Thyroid gland (tissue), 4 donors: Measurements from ENCODE around the gene ARID2. TPM values are rescaled to one million over a fixed set of nuclear protein-coding genes. Genes with fewer than 3 reads are reported as not detected.

Experiments
- DNase-seq, 2 donors: peaks; one replicate each; pipeline ENCODE4 v3.0.0-alpha.2; 2019
- H3K27ac ChIP-seq, 3 donors: fragments of 200-600 bp; sonication (generic); 1 replicate in 2 of 3; 2 replicates in 1 of 3; pipeline ENCODE4 v1.5.1; 2016 to 2019; ENCODE audit warnings: mild to moderate bottlenecking in 1 of 3, moderate library complexity in 1 of 3
- H3K27me3 ChIP-seq: fragments of 200-600 bp; sonication (generic); one replicate; pipeline ENCODE4 v1.5.1; 2019
- H3K36me3 ChIP-seq, 2 donors: fragments of 200-600 bp; sonication (generic); one replicate each; pipeline ENCODE4 v1.5.1; 2016 to 2019
- H3K4me1 ChIP-seq, 2 donors: fragments of 200-600 bp; sonication (generic); one replicate each; pipeline ENCODE4 v1.5.1; 2017 to 2019
- H3K4me3 ChIP-seq, 3 donors: fragments of 200-600 bp; sonication (generic); replicated peaks in 1 of 3; 1 replicate in 2 of 3; 2 replicates in 1 of 3; pipeline ENCODE4 v1.5.1; 2016; ENCODE audit warnings: mild to moderate bottlenecking in 1 of 3
- H3K9me3 ChIP-seq: fragments of 200-600 bp; sonication (generic); one replicate; pipeline ENCODE4 v1.5.1; 2017
- CTCF ChIP-seq, 6 experiments: fragments of 200-600 bp in 3 of 6; fragments of 450-650 bp in 3 of 6; sonication (generic) in 3 of 6; IDR thresholded peaks; one replicate each; pipeline ENCODE4 v1.5.1; 2016 to 2019; ENCODE audit warnings: antibody characterized with exemption in 6 of 6, mild to moderate bottlenecking in 2 of 6, inconsistent platforms in 1 of 6, moderate library complexity in 1 of 6
- POLR2A ChIP-seq, 2 donors: fragments of 450-650 bp; IDR thresholded peaks; one replicate each; pipeline ENCODE4 v1.6.1; 2017; ENCODE audit warnings: antibody characterized with exemption in 2 of 2, mild to moderate bottlenecking in 2 of 2, moderate library complexity in 1 of 2
- WGBS, 2 donors: methylation state at CpG; one replicate each; pipeline ENCODE4 v1.1.5; 2017; 5-methylcytosine and 5-hydroxymethylcytosine counted together
- intact Hi-C: fragments of 100-400 bp; cut with DNase I; formaldehyde crosslinking; loops from one replicate; pipeline ENCODE4 v1.15.1; 2023
- total RNA-seq, 4 donors: library from RNA; depleted of rRNA; stranded (reverse); fragments of >200 nt; gene quantifications; one replicate each; pipeline ENCODE4 v1.2.3, GENCODE V29; 2016

Gene ARID2
- total RNA-seq, 4 donors from 2014 or later: 44.7 to 69.2 (median 50.6) TPM

- TF ChIP-seq POLR2A (IDR thresholded peaks at IDR 0.05): no peak
- TF ChIP-seq CTCF (IDR thresholded peaks at IDR 0.05): no peak
- no peaks in the 10 kb centered on the region for H3K4me1 ChIP-seq
- no peaks in the 10 kb centered on the region for H3K9me3 ChIP-seq
- no peak overlapping the region for H3K4me3 ChIP-seq
- DNase-seq: no peak
- no peaks in the 10 kb centered on the region for H3K36me3 ChIP-seq
- intact Hi-C loops: no loop called here
- H3K27me3 ChIP-seq: no peaks in the 10 kb centered on the region
- H3K27ac ChIP-seq: no peak overlapping the region
Observed at GRCh38 chr12:45781080-45781479, 51.6 kb downstream of the ARID2 start.

GRCh38 chr12:45785315-45785714 lies 55.8 kb downstream of the ARID2 start:
- Histone ChIP-seq H3K36me3 (no peaks in the 10 kb centered on the region), H3K4me1 (no peaks in the 10 kb centered on the region), H3K27ac (no peak overlapping the region), H3K27me3 (no peaks in the 10 kb centered on the region), H3K9me3 (no peaks in the 10 kb centered on the region), H3K4me3 (no peak overlapping the region)
- intact Hi-C loops: no loop called here
- TF ChIP-seq CTCF (IDR thresholded peaks at IDR 0.05) (no peak), POLR2A (IDR thresholded peaks at IDR 0.05) (no peak)
- no peak for DNase-seq
- 96% methylated on average over 4 of the region's 4 CpGs for WGBS, 2 donors

GRCh38 chr12:45789025-45789424 lies 59.5 kb downstream of the ARID2 start:
- Histone ChIP-seq H3K4me1 (no peaks in the 10 kb centered on the region), H3K9me3 (no peaks in the 10 kb centered on the region), H3K27ac (no peak overlapping the region), H3K36me3 (no peaks in the 10 kb centered on the region), H3K27me3 (no peaks in the 10 kb centered on the region), H3K4me3 (no peak overlapping the region)
- TF ChIP-seq POLR2A (IDR thresholded peaks at IDR 0.05) (no peak), CTCF (IDR thresholded peaks at IDR 0.05) (no peak)
- intact Hi-C loops: no loop called here
- no peak for DNase-seq

- no peaks in the 10 kb centered on the region for H3K27me3 ChIP-seq
- TF ChIP-seq POLR2A (IDR thresholded peaks at IDR 0.05) (no peak), CTCF (IDR thresholded peaks at IDR 0.05) (no peak)
- no peaks in the 10 kb centered on the region for H3K9me3 ChIP-seq
- no peak overlapping the region for H3K4me3 ChIP-seq
- 93 to 97% methylated on average over 5 of the region's 5 CpGs for WGBS, 2 donors
- no peak for DNase-seq
- intact Hi-C loops: no loop called here
- no peaks in the 10 kb centered on the region for H3K36me3 ChIP-seq
- H3K27ac ChIP-seq: no peak overlapping the region
- H3K4me1 ChIP-seq: no peaks in the 10 kb centered on the region
Observed at GRCh38 chr12:45794422-45794821, 64.9 kb downstream of the ARID2 start.

GRCh38 chr12:45801625-45802024 lies 72.1 kb downstream of the ARID2 start:
- no peaks in the 10 kb centered on the region for H3K27me3 ChIP-seq
- no peaks in the 10 kb centered on the region for H3K4me1 ChIP-seq
- no peak overlapping the region for H3K4me3 ChIP-seq
- DNase-seq: no peak
- H3K9me3 ChIP-seq: no peaks in the 10 kb centered on the region
- no peaks in the 10 kb centered on the region for H3K36me3 ChIP-seq
- TF ChIP-seq CTCF (IDR thresholded peaks at IDR 0.05) (no peak), POLR2A (IDR thresholded peaks at IDR 0.05) (no peak)
- no peak overlapping the region for H3K27ac ChIP-seq
- intact Hi-C loops: no loop called here
- 96 to 97% methylated on average over 2 of the region's 2 CpGs for WGBS, 2 donors
